ENCODE results near the gene IGF2. TPM values are rescaled to one million over a fixed set of nuclear protein-coding genes. Genes with fewer than 3 reads are reported as not detected.
A peak's percentile ranks its signal among the peaks of the same experiment; 100 is the strongest.

The IGF2 gene
- total RNA-seq, 6 donors from 2014 or later: 7.0 to 24.4 (median 8.4) TPM; not detected in 1

GRCh38 chr11:2093575-2094353 lies 45.4 kb downstream of the IGF2 start:
- H3K4me1 ChIP-seq: peaks cover 17 to 37% (median 24%) of the 10 kb centered on the region in 4 donors
- no peaks in the 10 kb centered on the region for H3K36me3 ChIP-seq
- DNase-seq: peak in 1 of 2 donors; percentile 55
- no peaks in the 10 kb centered on the region for H3K9me3 ChIP-seq
- H3K4me3 ChIP-seq: no peak overlapping the region
- H3K27ac ChIP-seq: no peak overlapping the region
- ATAC-seq (ENCODE audit: low FRiP score in 2 of 2): no peak
- no peaks in the 10 kb centered on the region for H3K27me3 ChIP-seq
- TF ChIP-seq POLR2A (IDR thresholded peaks at IDR 0.05): no peak
- TF ChIP-seq POLR2AphosphoS5 (IDR thresholded peaks at IDR 0.05): no peak
- TF ChIP-seq EP300 (IDR thresholded peaks at IDR 0.05): no peak
- TF ChIP-seq, protein P1, sequence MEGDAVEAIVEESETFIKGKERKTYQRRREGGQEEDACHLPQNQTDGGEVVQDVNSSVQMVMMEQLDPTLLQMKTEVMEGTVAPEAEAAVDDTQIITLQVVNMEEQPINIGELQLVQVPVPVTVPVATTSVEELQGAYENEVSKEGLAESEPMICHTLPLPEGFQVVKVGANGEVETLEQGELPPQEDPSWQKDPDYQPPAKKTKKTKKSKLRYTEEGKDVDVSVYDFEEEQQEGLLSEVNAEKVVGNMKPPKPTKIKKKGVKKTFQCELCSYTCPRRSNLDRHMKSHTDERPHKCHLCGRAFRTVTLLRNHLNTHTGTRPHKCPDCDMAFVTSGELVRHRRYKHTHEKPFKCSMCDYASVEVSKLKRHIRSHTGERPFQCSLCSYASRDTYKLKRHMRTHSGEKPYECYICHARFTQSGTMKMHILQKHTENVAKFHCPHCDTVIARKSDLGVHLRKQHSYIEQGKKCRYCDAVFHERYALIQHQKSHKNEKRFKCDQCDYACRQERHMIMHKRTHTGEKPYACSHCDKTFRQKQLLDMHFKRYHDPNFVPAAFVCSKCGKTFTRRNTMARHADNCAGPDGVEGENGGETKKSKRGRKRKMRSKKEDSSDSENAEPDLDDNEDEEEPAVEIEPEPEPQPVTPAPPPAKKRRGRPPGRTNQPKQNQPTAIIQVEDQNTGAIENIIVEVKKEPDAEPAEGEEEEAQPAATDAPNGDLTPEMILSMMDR (IDR thresholded peaks at IDR 0.05): no peak
- 85 to 94% methylated on average over 9 to 18 of the region's 18 CpGs for WGBS, 2 donors

GRCh38 chr11:2092956-2093412 lies 46.2 kb downstream of the IGF2 start:
- no peak overlapping the region for H3K4me3 ChIP-seq
- ATAC-seq (ENCODE audit: low FRiP score in 2 of 2) (peak in 1 of 2 donors; percentile 40), DNase-seq (peak; percentile 88 to 90)
- H3K27me3 ChIP-seq: no peaks in the 10 kb centered on the region
- H3K4me1 ChIP-seq: peaks cover 13 to 30% (median 17%) of the 10 kb centered on the region in 4 donors
- no peak overlapping the region for H3K27ac ChIP-seq
- WGBS, 2 donors: 13 to 57% methylated on average over 3 to 10 of the region's 10 CpGs
- no peaks in the 10 kb centered on the region for H3K36me3 ChIP-seq
- H3K9me3 ChIP-seq: no peaks in the 10 kb centered on the region
- TF ChIP-seq POLR2AphosphoS5 (IDR thresholded peaks at IDR 0.05) (no peak), EP300 (IDR thresholded peaks at IDR 0.05) (no peak), POLR2A (IDR thresholded peaks at IDR 0.05) (no peak)
- TF ChIP-seq, protein P1 (IDR thresholded peaks at IDR 0.05): no peak

DNA sequence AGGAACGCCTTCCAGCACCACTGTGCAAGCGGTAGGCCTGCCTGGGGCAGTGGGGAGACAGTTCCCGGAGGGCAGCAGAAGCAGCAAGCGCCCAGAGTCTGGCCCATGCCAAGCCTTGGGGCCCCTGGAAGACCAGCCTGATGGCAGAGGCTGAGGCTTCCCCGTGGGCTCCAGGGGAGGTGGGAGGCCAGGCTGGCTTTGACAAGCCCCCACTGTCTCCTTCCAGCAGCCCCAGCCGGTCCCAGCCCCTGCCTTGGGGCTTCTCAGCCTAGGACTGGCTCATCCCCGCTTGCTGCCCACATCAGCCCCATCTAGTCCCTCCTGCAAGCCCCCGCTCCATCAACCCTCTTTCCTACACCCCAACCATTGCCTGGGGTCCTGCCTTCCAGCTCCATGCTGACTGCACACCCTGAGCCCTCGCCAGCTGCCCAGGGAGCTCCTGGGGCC lies 46.7 kb downstream of the IGF2 start:
- peak in 1 of 2 donors; percentile 49 for DNase-seq
- no peak overlapping the region for H3K27ac ChIP-seq
- peaks cover 9 to 25% (median 12%) of the 10 kb centered on the region in 4 donors for H3K4me1 ChIP-seq
- no peaks in the 10 kb centered on the region for H3K36me3 ChIP-seq
- no peaks in the 10 kb centered on the region for H3K27me3 ChIP-seq
- H3K9me3 ChIP-seq: no peaks in the 10 kb centered on the region
- WGBS, 2 donors: 77 to 96% methylated on average over 5 to 9 of the region's 9 CpGs
- no peak for ATAC-seq (ENCODE audit: low FRiP score in 2 of 2)
- H3K4me3 ChIP-seq: no peak overlapping the region
- no peak for TF ChIP-seq POLR2A (IDR thresholded peaks at IDR 0.05)
- no peak for TF ChIP-seq EP300 (IDR thresholded peaks at IDR 0.05)
- no peak for TF ChIP-seq POLR2AphosphoS5 (IDR thresholded peaks at IDR 0.05)
- TF ChIP-seq, protein P1 (IDR thresholded peaks at IDR 0.05): no peak

- ATAC-seq (ENCODE audit: low FRiP score in 2 of 2) (no peak), DNase-seq (peak in 1 of 2 donors; percentile 54)
- 91 to 93% methylated on average over 11 to 18 of the region's 18 CpGs for WGBS, 2 donors
- TF ChIP-seq, protein P1 (IDR thresholded peaks at IDR 0.05): no peak
- no peak for TF ChIP-seq EP300 (IDR thresholded peaks at IDR 0.05)
- H3K4me3 ChIP-seq: no peak overlapping the region
- H3K27me3 ChIP-seq: no peaks in the 10 kb centered on the region
- H3K36me3 ChIP-seq: no peaks in the 10 kb centered on the region
- no peak overlapping the region for H3K27ac ChIP-seq
- H3K9me3 ChIP-seq: no peaks in the 10 kb centered on the region
- H3K4me1 ChIP-seq: peaks cover 3 to 19% (median 8%) of the 10 kb centered on the region in 4 donors
These were observed 47.3 kb downstream of the IGF2 start for GRCh38 chr11:2091786-2092463.
